GM23338 (cell line): ENCODE data around the gene ZG16B. TPM values are rescaled to one million over a fixed set of nuclear protein-coding genes. Genes with fewer than 3 reads are reported as not detected.

ENCODE experiments used
- ATAC-seq: fragments of 200-7000 bp; cut with Tn5 transposase; 3 replicates; pipeline ENCODE4 v1.9.1; 2020
- DNase-seq: peaks from one replicate; pipeline ENCODE4 v3.0.0-alpha.2; 2015; ENCODE audit warnings: low spot score
- H2AFZ ChIP-seq: fragments of 200-600 bp; sonication (generic); 2 replicates; pipeline ENCODE4 v1.8.0; 2016; ENCODE audit warnings: antibody characterized with exemption, mild to moderate bottlenecking, moderate library complexity
- H3F3A ChIP-seq: fragments of 200-600 bp; sonication (generic); replicated peaks from 2 replicates; pipeline ENCODE4 v1.8.0; 2017; ENCODE audit warnings: antibody characterized with exemption, mixed run types, low read depth
- H3K27ac ChIP-seq: fragments of 200-600 bp; sonication (generic); 2 replicates; pipeline ENCODE4 v1.6.1; 2016; ENCODE audit warnings: low read depth
- H3K27me3 ChIP-seq: fragments of 200-600 bp; sonication (generic); 2 replicates; pipeline ENCODE4 v1.8.0; 2016; ENCODE audit warnings: mild to moderate bottlenecking, mixed run types, moderate library complexity; ENCODE audit not compliant: insufficient read depth
- H3K36me3 ChIP-seq: fragments of 200-600 bp; sonication (generic); 2 replicates; pipeline ENCODE4 v1.8.0; 2016; ENCODE audit warnings: mild to moderate bottlenecking; ENCODE audit not compliant: insufficient read depth
- H3K4me1 ChIP-seq: fragments of 200-600 bp; sonication (generic); 2 replicates; pipeline ENCODE4 v1.8.0; 2016; ENCODE audit warnings: mild to moderate bottlenecking, moderate library complexity; ENCODE audit not compliant: insufficient read depth
- H3K4me2 ChIP-seq: fragments of 200-600 bp; sonication (generic); 2 replicates; pipeline ENCODE4 v1.7.1; 2017; ENCODE audit warnings: mixed run types
- H3K4me3 ChIP-seq: fragments of 200-600 bp; sonication (generic); 2 replicates; pipeline ENCODE4 v1.6.1; 2016; ENCODE audit warnings: mixed run types
- H3K79me2 ChIP-seq: fragments of 200-600 bp; sonication (generic); replicated peaks from 2 replicates; pipeline ENCODE4 v1.8.0; 2017; ENCODE audit warnings: mild to moderate bottlenecking; ENCODE audit not compliant: insufficient read depth
- H3K9me2 ChIP-seq: fragments of 200-600 bp; sonication (generic); 2 replicates; pipeline ENCODE4 v1.8.0; 2017; ENCODE audit not compliant: insufficient read depth
- H4K20me1 ChIP-seq: fragments of 200-600 bp; sonication (generic); replicated peaks from 2 replicates; pipeline ENCODE4 v1.8.0; 2017; ENCODE audit warnings: mild to moderate bottlenecking; ENCODE audit not compliant: insufficient read depth
- H3K27ac Mint-ChIP-seq: 2 replicates; pipeline ENCODE4 v1.8.0; 2020; ENCODE audit warnings: inconsistent platforms, mild to moderate bottlenecking, moderate library complexity, mixed read lengths
- H3K27me3 Mint-ChIP-seq: 3 replicates; pipeline ENCODE4 v1.8.0; 2022; ENCODE audit warnings: low read depth, mild to moderate bottlenecking, moderate library complexity, mixed read lengths, inconsistent platforms; ENCODE audit not compliant: insufficient read depth, poor library complexity
- H3K36me3 Mint-ChIP-seq: 3 replicates; pipeline ENCODE4 v1.8.0; 2021; ENCODE audit warnings: low read depth, mild to moderate bottlenecking, inconsistent platforms, moderate library complexity, mixed read lengths
- H3K4me1 Mint-ChIP-seq: 3 replicates; pipeline ENCODE4 v1.8.0; 2020; ENCODE audit warnings: mild to moderate bottlenecking, inconsistent platforms, mixed read lengths
- H3K4me3 Mint-ChIP-seq: 3 replicates; pipeline ENCODE4 v1.8.0; 2021; ENCODE audit warnings: moderate library complexity, mild to moderate bottlenecking, inconsistent platforms, mixed read lengths
- H3K9me3 Mint-ChIP-seq: 3 replicates; pipeline ENCODE4 v1.8.0; 2020; ENCODE audit warnings: moderate library complexity, mild to moderate bottlenecking, inconsistent platforms, mixed read lengths
- CREB1 ChIP-seq: fragments of 250-450 bp; sonication (Bioruptor Pico); IDR thresholded peaks from 2 replicates; pipeline ENCODE4 v1.5.0; 2020; ENCODE audit warnings: low read depth, mild to moderate bottlenecking, moderate library complexity
- EZH2phosphoT487 ChIP-seq: fragments of 200-600 bp; sonication (generic); IDR thresholded peaks from one replicate; pipeline ENCODE4 v1.8.1; 2018; ENCODE audit warnings: antibody characterized with exemption; ENCODE audit not compliant: unreplicated experiment
- JUNB ChIP-seq: IDR thresholded peaks from one replicate; pipeline ENCODE4 v1.6.1; 2016; ENCODE audit warnings: antibody characterized with exemption; ENCODE audit not compliant: unreplicated experiment
- POLR2AphosphoS5 ChIP-seq: IDR thresholded peaks from 2 replicates; pipeline ENCODE4 v1.6.1; 2016; ENCODE audit warnings: antibody characterized with exemption, low read depth
- STAT1 ChIP-seq: IDR thresholded peaks from one replicate; pipeline ENCODE4 v1.6.1; 2016; ENCODE audit warnings: antibody characterized with exemption; ENCODE audit not compliant: unreplicated experiment
- ZNF114 ChIP-seq: fragments of 250-450 bp; sonication (Bioruptor Pico); IDR thresholded peaks from 2 replicates; pipeline ENCODE4 v1.5.0; 2020; ENCODE audit warnings: mild to moderate bottlenecking, moderate library complexity
- polyA plus RNA-seq: library from polyadenylated mRNA; unstranded; fragments of >200 nt; fragmentation: Nextera tagmentation; extraction: Ambion mirVana; gene quantifications from 2 replicates; pipeline ENCODE4 v1.2.1, GENCODE V29; 2016
- total RNA-seq: library from RNA; depleted of rRNA; stranded (reverse); fragments of >200 nt; shearing (Covaris generic); gene quantifications from 2 replicates; pipeline ENCODE4 v1.2.3, GENCODE V29; 2014
- TF ChIP-seq, protein P1 (sequence below): fragments of 250-450 bp; sonication (Bioruptor Pico); IDR thresholded peaks from 2 replicates; pipeline ENCODE4 v1.5.0; 2020; ENCODE audit warnings: mild to moderate bottlenecking, moderate library complexity
- TF ChIP-seq, protein P2 (sequence below), 2 experiments: fragments of 200-600 bp in 1 of 2; sonication (generic) in 1 of 2; conservative IDR thresholded peaks; 2 replicates each; pipeline versions ENCODE4 v1.5.1 to v1.6.1; 2016 to 2017; ENCODE audit warnings: antibody characterized with exemption in 2 of 2, low read depth in 2 of 2, mild to moderate bottlenecking in 2 of 2, moderate library complexity in 1 of 2

Gene ZG16B
- total and polyA plus RNA-seq, 2 experiments from 2014 or later = not detected

GRCh38 chr16:2799205-2799858 is 30.8 kb upstream of the ZG16B start (continued):
- TF ChIP-seq, protein P1, sequence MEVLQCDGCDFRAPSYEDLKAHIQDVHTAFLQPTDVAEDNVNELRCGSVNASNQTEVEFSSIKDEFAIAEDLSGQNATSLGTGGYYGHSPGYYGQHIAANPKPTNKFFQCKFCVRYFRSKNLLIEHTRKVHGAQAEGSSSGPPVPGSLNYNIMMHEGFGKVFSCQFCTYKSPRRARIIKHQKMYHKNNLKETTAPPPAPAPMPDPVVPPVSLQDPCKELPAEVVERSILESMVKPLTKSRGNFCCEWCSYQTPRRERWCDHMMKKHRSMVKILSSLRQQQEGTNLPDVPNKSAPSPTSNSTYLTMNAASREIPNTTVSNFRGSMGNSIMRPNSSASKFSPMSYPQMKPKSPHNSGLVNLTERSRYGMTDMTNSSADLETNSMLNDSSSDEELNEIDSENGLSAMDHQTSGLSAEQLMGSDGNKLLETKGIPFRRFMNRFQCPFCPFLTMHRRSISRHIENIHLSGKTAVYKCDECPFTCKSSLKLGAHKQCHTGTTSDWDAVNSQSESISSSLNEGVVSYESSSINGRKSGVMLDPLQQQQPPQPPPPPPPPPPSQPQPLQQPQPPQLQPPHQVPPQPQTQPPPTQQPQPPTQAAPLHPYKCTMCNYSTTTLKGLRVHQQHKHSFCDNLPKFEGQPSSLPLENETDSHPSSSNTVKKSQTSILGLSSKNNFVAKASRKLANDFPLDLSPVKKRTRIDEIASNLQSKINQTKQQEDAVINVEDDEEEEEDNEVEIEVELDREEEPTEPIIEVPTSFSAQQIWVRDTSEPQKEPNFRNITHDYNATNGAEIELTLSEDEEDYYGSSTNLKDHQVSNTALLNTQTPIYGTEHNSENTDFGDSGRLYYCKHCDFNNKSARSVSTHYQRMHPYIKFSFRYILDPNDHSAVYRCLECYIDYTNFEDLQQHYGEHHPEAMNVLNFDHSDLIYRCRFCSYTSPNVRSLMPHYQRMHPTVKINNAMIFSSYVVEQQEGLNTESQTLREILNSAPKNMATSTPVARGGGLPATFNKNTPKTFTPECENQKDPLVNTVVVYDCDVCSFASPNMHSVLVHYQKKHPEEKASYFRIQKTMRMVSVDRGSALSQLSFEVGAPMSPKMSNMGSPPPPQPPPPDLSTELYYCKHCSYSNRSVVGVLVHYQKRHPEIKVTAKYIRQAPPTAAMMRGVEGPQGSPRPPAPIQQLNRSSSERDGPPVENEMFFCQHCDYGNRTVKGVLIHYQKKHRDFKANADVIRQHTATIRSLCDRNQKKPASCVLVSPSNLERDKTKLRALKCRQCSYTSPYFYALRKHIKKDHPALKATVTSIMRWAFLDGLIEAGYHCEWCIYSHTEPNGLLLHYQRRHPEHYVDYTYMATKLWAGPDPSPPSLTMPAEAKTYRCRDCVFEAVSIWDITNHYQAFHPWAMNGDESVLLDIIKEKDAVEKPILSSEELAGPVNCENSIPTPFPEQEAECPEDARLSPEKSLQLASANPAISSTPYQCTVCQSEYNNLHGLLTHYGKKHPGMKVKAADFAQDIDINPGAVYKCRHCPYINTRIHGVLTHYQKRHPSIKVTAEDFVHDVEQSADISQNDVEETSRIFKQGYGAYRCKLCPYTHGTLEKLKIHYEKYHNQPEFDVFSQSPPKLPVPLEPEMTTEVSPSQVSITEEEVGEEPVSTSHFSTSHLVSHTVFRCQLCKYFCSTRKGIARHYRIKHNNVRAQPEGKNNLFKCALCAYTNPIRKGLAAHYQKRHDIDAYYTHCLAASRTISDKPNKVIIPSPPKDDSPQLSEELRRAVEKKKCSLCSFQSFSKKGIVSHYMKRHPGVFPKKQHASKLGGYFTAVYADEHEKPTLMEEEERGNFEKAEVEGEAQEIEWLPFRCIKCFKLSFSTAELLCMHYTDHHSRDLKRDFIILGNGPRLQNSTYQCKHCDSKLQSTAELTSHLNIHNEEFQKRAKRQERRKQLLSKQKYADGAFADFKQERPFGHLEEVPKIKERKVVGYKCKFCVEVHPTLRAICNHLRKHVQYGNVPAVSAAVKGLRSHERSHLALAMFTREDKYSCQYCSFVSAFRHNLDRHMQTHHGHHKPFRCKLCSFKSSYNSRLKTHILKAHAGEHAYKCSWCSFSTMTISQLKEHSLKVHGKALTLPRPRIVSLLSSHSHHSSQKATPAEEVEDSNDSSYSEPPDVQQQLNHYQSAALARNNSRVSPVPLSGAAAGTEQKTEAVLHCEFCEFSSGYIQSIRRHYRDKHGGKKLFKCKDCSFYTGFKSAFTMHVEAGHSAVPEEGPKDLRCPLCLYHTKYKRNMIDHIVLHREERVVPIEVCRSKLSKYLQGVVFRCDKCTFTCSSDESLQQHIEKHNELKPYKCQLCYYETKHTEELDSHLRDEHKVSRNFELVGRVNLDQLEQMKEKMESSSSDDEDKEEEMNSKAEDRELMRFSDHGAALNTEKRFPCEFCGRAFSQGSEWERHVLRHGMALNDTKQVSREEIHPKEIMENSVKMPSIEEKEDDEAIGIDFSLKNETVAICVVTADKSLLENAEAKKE (CRISPR knock-in tag) = no peak
- TF ChIP-seq EZH2phosphoT487 (no peak), JUNB (no peak), ZNF114 (CRISPR knock-in tag) (no peak), CREB1 (CRISPR knock-in tag) (no peak), STAT1 (no peak), POLR2AphosphoS5 (no peak)

GRCh38 chr16:2799859-2800226 is 30.3 kb upstream of the ZG16B start:
- Mint-ChIP-seq H3K27me3 (peaks cover 7% of the 10 kb centered on the region), H3K36me3 (no peaks in the 10 kb centered on the region), H3K4me1 (no peaks in the 10 kb centered on the region), H3K27ac (no peak overlapping the region), H3K4me3 (no peak overlapping the region), H3K9me3 (peaks cover 8% of the 10 kb centered on the region; the same call in 2 of the 3 replicates)
- Histone ChIP-seq H3K9me2 (no peaks in the 10 kb centered on the region), H4K20me1 (no peaks in the 10 kb centered on the region), H3K79me2 (no peaks in the 10 kb centered on the region), H3K27ac (no peak overlapping the region), H3F3A (no peaks in the 10 kb centered on the region), H3K4me1 (no peaks in the 10 kb centered on the region), H3K4me2 (no peak overlapping the region), H2AFZ (no peak overlapping the region), H3K4me3 (no peak overlapping the region), H3K27me3 (no peaks in the 10 kb centered on the region), H3K36me3 (no peaks in the 10 kb centered on the region)
- ATAC-seq (no peak), DNase-seq (no peak)
- TF ChIP-seq, protein P1 (CRISPR knock-in tag) = no peak
- no peak for TF ChIP-seq STAT1
- TF ChIP-seq, protein P2, sequence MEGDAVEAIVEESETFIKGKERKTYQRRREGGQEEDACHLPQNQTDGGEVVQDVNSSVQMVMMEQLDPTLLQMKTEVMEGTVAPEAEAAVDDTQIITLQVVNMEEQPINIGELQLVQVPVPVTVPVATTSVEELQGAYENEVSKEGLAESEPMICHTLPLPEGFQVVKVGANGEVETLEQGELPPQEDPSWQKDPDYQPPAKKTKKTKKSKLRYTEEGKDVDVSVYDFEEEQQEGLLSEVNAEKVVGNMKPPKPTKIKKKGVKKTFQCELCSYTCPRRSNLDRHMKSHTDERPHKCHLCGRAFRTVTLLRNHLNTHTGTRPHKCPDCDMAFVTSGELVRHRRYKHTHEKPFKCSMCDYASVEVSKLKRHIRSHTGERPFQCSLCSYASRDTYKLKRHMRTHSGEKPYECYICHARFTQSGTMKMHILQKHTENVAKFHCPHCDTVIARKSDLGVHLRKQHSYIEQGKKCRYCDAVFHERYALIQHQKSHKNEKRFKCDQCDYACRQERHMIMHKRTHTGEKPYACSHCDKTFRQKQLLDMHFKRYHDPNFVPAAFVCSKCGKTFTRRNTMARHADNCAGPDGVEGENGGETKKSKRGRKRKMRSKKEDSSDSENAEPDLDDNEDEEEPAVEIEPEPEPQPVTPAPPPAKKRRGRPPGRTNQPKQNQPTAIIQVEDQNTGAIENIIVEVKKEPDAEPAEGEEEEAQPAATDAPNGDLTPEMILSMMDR (conservative IDR thresholded peaks at IDR 0.05; ENCODE audit: low read depth in 2 of 2) = no peak
- TF ChIP-seq POLR2AphosphoS5 = no peak
